ENCODE data around the gene MGMT. TPM values are rescaled to one million over a fixed set of nuclear protein-coding genes. Genes with fewer than 3 reads are reported as not detected.

Gene MGMT
- total RNA-seq, 2 donors from 2014 or later: 18.3 to 25.5 TPM

DNA sequence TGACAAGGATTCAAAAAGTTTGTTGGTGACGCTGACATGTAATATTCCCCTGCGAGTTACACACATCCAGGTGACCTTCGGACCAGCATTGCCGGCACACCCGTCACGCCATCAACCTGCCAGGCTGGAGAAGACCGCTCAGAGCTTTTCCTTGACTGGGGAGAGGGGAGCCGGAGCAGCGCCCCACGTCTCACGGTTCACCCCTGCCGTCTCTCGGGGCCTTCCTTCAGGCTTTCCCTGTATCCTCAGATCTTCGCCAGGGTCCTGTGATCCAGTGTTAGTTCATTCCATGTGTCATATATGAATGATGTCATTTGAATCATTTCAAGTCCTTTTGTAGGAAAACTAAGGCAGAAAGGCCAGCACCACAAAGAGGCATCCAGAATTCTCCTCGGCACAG, 127.8 kb downstream of the MGMT start:
- H3K4me1 ChIP-seq (ENCODE audit: control insufficient read depth in 1 of 2, low read depth in 2 of 2): no peaks in the 10 kb centered on the region
- no peaks in the 10 kb centered on the region for H3K9me3 ChIP-seq
- no peak overlapping the region for H3K4me3 ChIP-seq
- no peak overlapping the region for H3K27ac ChIP-seq
- ATAC-seq (ENCODE audit: insufficient number of reproducible peaks, low FRiP score, low read depth) (no peak), DNase-seq (ENCODE audit: low spot score) (no peak)
- H3K36me3 ChIP-seq: no peaks in the 10 kb centered on the region
- no peaks in the 10 kb centered on the region for H3K27me3 ChIP-seq (replicated peaks; ENCODE audit: insufficient read depth)
- TF ChIP-seq, protein P1, sequence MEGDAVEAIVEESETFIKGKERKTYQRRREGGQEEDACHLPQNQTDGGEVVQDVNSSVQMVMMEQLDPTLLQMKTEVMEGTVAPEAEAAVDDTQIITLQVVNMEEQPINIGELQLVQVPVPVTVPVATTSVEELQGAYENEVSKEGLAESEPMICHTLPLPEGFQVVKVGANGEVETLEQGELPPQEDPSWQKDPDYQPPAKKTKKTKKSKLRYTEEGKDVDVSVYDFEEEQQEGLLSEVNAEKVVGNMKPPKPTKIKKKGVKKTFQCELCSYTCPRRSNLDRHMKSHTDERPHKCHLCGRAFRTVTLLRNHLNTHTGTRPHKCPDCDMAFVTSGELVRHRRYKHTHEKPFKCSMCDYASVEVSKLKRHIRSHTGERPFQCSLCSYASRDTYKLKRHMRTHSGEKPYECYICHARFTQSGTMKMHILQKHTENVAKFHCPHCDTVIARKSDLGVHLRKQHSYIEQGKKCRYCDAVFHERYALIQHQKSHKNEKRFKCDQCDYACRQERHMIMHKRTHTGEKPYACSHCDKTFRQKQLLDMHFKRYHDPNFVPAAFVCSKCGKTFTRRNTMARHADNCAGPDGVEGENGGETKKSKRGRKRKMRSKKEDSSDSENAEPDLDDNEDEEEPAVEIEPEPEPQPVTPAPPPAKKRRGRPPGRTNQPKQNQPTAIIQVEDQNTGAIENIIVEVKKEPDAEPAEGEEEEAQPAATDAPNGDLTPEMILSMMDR (IDR thresholded peaks at IDR 0.05): no peak

DNA sequence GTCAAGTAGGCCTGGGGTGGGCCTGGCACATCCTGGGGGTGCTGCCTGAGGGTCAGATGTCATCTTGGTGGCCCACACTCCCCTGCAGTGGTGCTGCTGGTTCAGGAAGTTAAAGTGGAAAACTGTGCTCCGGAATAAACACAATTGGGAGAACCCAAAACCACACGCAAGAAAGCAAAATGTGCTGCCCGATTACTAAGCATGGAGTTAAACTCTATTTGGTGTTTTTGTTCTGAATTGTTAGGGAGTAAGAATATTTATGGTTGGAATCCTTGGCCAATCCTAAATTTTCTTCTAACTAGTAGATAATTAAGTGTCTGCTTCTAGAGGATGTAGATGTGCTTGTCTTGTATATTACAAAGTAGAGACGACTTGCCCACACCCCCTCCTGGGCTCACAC, 131.4 kb downstream of the MGMT start:
- H3K36me3 ChIP-seq: no peaks in the 10 kb centered on the region
- ATAC-seq (ENCODE audit: insufficient number of reproducible peaks, low FRiP score, low read depth): no peak
- no peaks in the 10 kb centered on the region for H3K9me3 ChIP-seq
- TF ChIP-seq, protein P1 (IDR thresholded peaks at IDR 0.05): no peak
- no peaks in the 10 kb centered on the region for H3K4me1 ChIP-seq (ENCODE audit: control insufficient read depth in 1 of 2, low read depth in 2 of 2)
- no peaks in the 10 kb centered on the region for H3K27me3 ChIP-seq (replicated peaks; ENCODE audit: insufficient read depth)
- no peak overlapping the region for H3K27ac ChIP-seq
- no peak for DNase-seq (ENCODE audit: low spot score)
- no peak overlapping the region for H3K4me3 ChIP-seq

DNA sequence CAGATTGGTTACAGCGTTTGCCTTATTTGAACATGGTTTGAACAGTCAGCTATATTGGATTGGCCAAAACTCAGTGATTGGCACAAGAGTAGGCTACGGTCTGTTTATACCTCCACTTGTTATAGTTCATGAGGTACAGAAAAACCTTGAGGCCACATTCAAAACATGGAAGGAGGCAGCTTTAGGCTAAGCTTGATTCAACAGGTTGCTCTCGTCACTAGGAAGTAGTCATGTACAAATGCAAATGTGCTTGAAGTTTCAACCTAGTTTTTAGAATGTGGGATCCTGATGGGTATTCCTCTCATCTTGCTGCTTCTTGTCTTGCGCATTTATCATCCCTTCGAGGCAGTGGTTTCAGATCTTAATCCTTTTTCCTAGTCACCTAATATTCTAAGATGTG, 132.1 kb downstream of the MGMT start:
- ATAC-seq (ENCODE audit: insufficient number of reproducible peaks, low FRiP score, low read depth) (no peak), DNase-seq (ENCODE audit: low spot score) (no peak)
- Histone ChIP-seq H3K4me3 (no peak overlapping the region), H3K4me1 (ENCODE audit: control insufficient read depth in 1 of 2, low read depth in 2 of 2) (no peaks in the 10 kb centered on the region), H3K9me3 (no peaks in the 10 kb centered on the region), H3K27me3 (replicated peaks; ENCODE audit: insufficient read depth) (no peaks in the 10 kb centered on the region), H3K27ac (no peak overlapping the region), H3K36me3 (no peaks in the 10 kb centered on the region)
- TF ChIP-seq, protein P1 (IDR thresholded peaks at IDR 0.05): no peak

DNA sequence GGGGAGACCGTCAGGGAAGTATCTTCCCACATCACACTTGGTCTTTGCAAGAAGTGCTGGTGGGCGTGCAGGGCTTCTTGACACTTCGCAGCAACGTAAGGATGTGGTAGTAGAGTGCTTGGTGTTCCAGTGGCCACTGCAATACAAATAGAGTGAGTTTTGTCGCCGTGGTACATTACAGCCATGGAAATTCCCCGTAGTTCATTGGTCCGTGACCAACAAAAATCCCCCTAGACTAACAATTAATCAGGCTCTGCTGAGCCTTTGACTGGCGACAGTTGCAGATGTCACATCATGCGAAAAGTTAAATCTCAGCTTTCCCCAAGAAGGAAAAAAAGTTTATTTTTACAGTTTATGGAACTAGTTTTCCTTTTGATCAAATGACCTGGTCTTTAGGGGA, 134.7 kb downstream of the MGMT start:
- ATAC-seq (ENCODE audit: insufficient number of reproducible peaks, low FRiP score, low read depth): no peak
- Histone ChIP-seq H3K9me3 (no peaks in the 10 kb centered on the region), H3K36me3 (no peaks in the 10 kb centered on the region), H3K4me1 (ENCODE audit: control insufficient read depth in 1 of 2, low read depth in 2 of 2) (no peaks in the 10 kb centered on the region), H3K4me3 (no peak overlapping the region), H3K27me3 (replicated peaks; ENCODE audit: insufficient read depth) (no peaks in the 10 kb centered on the region), H3K27ac (no peak overlapping the region)
- no peak for DNase-seq (ENCODE audit: low spot score)
- TF ChIP-seq, protein P1 (IDR thresholded peaks at IDR 0.05): no peak

DNA sequence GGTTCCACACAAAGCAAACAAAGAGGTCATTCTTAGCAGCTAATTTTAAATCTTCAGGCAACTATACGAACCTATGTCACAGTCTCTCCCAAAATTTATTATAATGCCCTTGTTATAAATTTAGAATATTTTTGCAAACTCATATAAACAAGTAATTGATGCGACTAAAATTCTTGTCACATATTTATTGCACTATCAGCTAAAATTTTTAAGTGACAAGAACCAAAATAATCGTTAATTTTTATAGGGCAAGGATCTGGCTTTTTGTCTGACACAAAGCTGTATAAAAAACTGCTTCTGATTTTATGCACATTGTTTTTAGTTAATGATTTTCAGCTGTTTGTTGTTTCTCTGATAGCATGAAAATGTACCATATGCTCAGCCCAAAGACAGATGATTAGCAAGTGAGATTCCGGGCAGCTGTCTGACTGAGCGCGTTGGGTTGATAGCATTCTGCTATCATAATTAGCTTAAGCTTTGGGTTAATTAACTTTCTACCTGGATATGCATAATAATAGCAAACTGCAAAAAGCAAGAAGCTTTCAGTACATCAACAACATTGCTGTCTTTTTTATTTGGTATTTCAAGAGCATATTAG, 136.0 kb downstream of the MGMT start:
- ATAC-seq (ENCODE audit: insufficient number of reproducible peaks, low FRiP score, low read depth) (no peak), DNase-seq (ENCODE audit: low spot score) (no peak)
- TF ChIP-seq, protein P1 (IDR thresholded peaks at IDR 0.05): no peak
- Histone ChIP-seq H3K4me3 (no peak overlapping the region), H3K9me3 (no peaks in the 10 kb centered on the region), H3K27me3 (replicated peaks; ENCODE audit: insufficient read depth) (no peaks in the 10 kb centered on the region), H3K27ac (no peak overlapping the region), H3K36me3 (no peaks in the 10 kb centered on the region), H3K4me1 (ENCODE audit: control insufficient read depth in 1 of 2, low read depth in 2 of 2) (no peaks in the 10 kb centered on the region)
